Measurements from ENCODE around the gene TRMT11.

Gene TRMT11

GRCh38 chr6:125953502-125953875 is 32.9 kb upstream of the TRMT11 start:
- Histone ChIP-seq H3K79me2 (ENCODE audit: insufficient read depth, low read length) (no peaks in the 10 kb centered on the region), H3F3A (ENCODE audit: insufficient read depth) (no peaks in the 10 kb centered on the region), H3K36me3 (ENCODE audit: low read length) (no peaks in the 10 kb centered on the region), H4K20me1 (ENCODE audit: low read depth, low read length) (no peaks in the 10 kb centered on the region), H3K27ac (ENCODE audit: low read depth, low read length) (no peak overlapping the region), H3K9me3 (ENCODE audit: insufficient read depth, low read length) (no peaks in the 10 kb centered on the region), H3K9me2 (replicated peaks; ENCODE audit: insufficient read depth, low read length) (no peaks in the 10 kb centered on the region), H3K9ac (ENCODE audit: low read length) (no peak overlapping the region), H3K4me3 (ENCODE audit: insufficient read depth, low read length, poor library complexity, severe bottlenecking) (no peak overlapping the region), H2AFZ (ENCODE audit: low read depth, low read length, severe bottlenecking) (no peak overlapping the region), H3K4me2 (ENCODE audit: low read depth, low read length, poor library complexity, severe bottlenecking) (no peak overlapping the region), H3K27me3 (ENCODE audit: low read length) (no peaks in the 10 kb centered on the region)
- TF ChIP-seq CTCF (IDR thresholded peaks at IDR 0.05; ENCODE audit: insufficient read depth, low read length, poor library complexity, severe bottlenecking) (peak; percentile 31), EZH2phosphoT487 (conservative IDR thresholded peaks at IDR 0.05; ENCODE audit: low read length) (no peak)

- Histone ChIP-seq H3K9ac (ENCODE audit: low read length) (no peak overlapping the region), H3F3A (ENCODE audit: insufficient read depth) (no peaks in the 10 kb centered on the region), H3K36me3 (ENCODE audit: low read length) (no peaks in the 10 kb centered on the region), H4K20me1 (ENCODE audit: low read depth, low read length) (no peaks in the 10 kb centered on the region), H3K79me2 (ENCODE audit: insufficient read depth, low read length) (peaks cover 5% of the 10 kb centered on the region; the same call in 1 of the 2 replicates), H3K9me3 (ENCODE audit: insufficient read depth, low read length) (no peaks in the 10 kb centered on the region), H3K4me2 (ENCODE audit: low read depth, low read length, poor library complexity, severe bottlenecking) (no peak overlapping the region), H3K27ac (ENCODE audit: low read depth, low read length) (no peak overlapping the region), H3K9me2 (replicated peaks; ENCODE audit: insufficient read depth, low read length) (no peaks in the 10 kb centered on the region), H3K4me3 (ENCODE audit: insufficient read depth, low read length, poor library complexity, severe bottlenecking) (no peak overlapping the region), H2AFZ (ENCODE audit: low read depth, low read length, severe bottlenecking) (peak overlapping the region; percentile 77), H3K27me3 (ENCODE audit: low read length) (no peaks in the 10 kb centered on the region)
- TF ChIP-seq EZH2phosphoT487 (conservative IDR thresholded peaks at IDR 0.05; ENCODE audit: low read length), result no peak
- no peak for TF ChIP-seq CTCF (IDR thresholded peaks at IDR 0.05; ENCODE audit: insufficient read depth, low read length, poor library complexity, severe bottlenecking)
These were observed 31.5 kb upstream of the TRMT11 start for GRCh38 chr6:125954735-125955339.

GRCh38 chr6:125955973-125956372 is 30.4 kb upstream of the TRMT11 start:
- Histone ChIP-seq H3F3A (ENCODE audit: insufficient read depth) (no peaks in the 10 kb centered on the region), H3K9me3 (ENCODE audit: insufficient read depth, low read length) (no peaks in the 10 kb centered on the region), H2AFZ (ENCODE audit: low read depth, low read length, severe bottlenecking) (peak overlapping the region; percentile 77), H3K9ac (ENCODE audit: low read length) (peak overlapping the region; percentile 91), H3K4me2 (ENCODE audit: low read depth, low read length, poor library complexity, severe bottlenecking) (peak overlapping the region; percentile 88), H4K20me1 (ENCODE audit: low read depth, low read length) (no peaks in the 10 kb centered on the region), H3K36me3 (ENCODE audit: low read length) (no peaks in the 10 kb centered on the region), H3K79me2 (ENCODE audit: insufficient read depth, low read length) (peaks cover 8% of the 10 kb centered on the region; the same call in 1 of the 2 replicates), H3K27ac (ENCODE audit: low read depth, low read length) (peak overlapping the region; percentile 8; the same call in 1 of the 2 replicates), H3K27me3 (ENCODE audit: low read length) (no peaks in the 10 kb centered on the region), H3K4me3 (ENCODE audit: insufficient read depth, low read length, poor library complexity, severe bottlenecking) (peak overlapping the region; percentile 82), H3K9me2 (replicated peaks; ENCODE audit: insufficient read depth, low read length) (no peaks in the 10 kb centered on the region)
- TF ChIP-seq EZH2phosphoT487 (conservative IDR thresholded peaks at IDR 0.05; ENCODE audit: low read length) (no peak), CTCF (IDR thresholded peaks at IDR 0.05; ENCODE audit: insufficient read depth, low read length, poor library complexity, severe bottlenecking) (no peak)

Measured in SU-DHL-6 (cell line).